ENCODE data around the gene CARD9.

The CARD9 gene

GRCh38 chr9:136359774-136360718 is 13.4 kb downstream of the CARD9 start:
- DNase-seq (ENCODE audit: low read depth): no peak
- no peak overlapping the region for H3K4me3 ChIP-seq (ENCODE audit: low read depth, low read length)
- no peak for TF ChIP-seq CTCF (IDR thresholded peaks at IDR 0.05; ENCODE audit: control insufficient read depth, extremely low read depth, insufficient read depth)

GRCh38 chr9:136358888-136359287 is 14.6 kb downstream of the CARD9 start:
- DNase-seq (ENCODE audit: low read depth): no peak
- no peak for TF ChIP-seq CTCF (IDR thresholded peaks at IDR 0.05; ENCODE audit: control insufficient read depth, extremely low read depth, insufficient read depth)
- H3K4me3 ChIP-seq (ENCODE audit: low read depth, low read length): no peak overlapping the region

GRCh38 chr9:136358016-136358415 is 15.5 kb downstream of the CARD9 start:
- no peak for TF ChIP-seq CTCF (IDR thresholded peaks at IDR 0.05; ENCODE audit: control insufficient read depth, extremely low read depth, insufficient read depth)
- DNase-seq (ENCODE audit: low read depth): no peak
- H3K4me3 ChIP-seq (ENCODE audit: low read depth, low read length): no peak overlapping the region

GRCh38 chr9:136357202-136357725 is 16.2 kb downstream of the CARD9 start:
- no peak for TF ChIP-seq CTCF (IDR thresholded peaks at IDR 0.05; ENCODE audit: control insufficient read depth, extremely low read depth, insufficient read depth)
- no peak for DNase-seq (ENCODE audit: low read depth)
- no peak overlapping the region for H3K4me3 ChIP-seq (ENCODE audit: low read depth, low read length)

- DNase-seq (ENCODE audit: low read depth): no peak
- H3K4me3 ChIP-seq (ENCODE audit: low read depth, low read length): no peak overlapping the region
- no peak for TF ChIP-seq CTCF (IDR thresholded peaks at IDR 0.05; ENCODE audit: control insufficient read depth, extremely low read depth, insufficient read depth)
These were observed 17.6 kb downstream of the CARD9 start for GRCh38 chr9:136355616-136356557.

GRCh38 chr9:136354592-136355085 is 18.8 kb downstream of the CARD9 start:
- no peak overlapping the region for H3K4me3 ChIP-seq (ENCODE audit: low read depth, low read length)
- no peak for DNase-seq (ENCODE audit: low read depth)

More at GRCh38 chr9:136354592-136355085, 18.8 kb downstream of the CARD9 start:
- no peak for TF ChIP-seq CTCF (IDR thresholded peaks at IDR 0.05; ENCODE audit: control insufficient read depth, extremely low read depth, insufficient read depth)
